IPS-20b (cell line): Measurements from ENCODE around the gene NXPE4.
"Not testable (repeated sequence)": the region's sequence is repeated elsewhere in the genome, so short reads cannot be mapped to it uniquely, and the experiment has no call there.

Experiments
- H3K27ac ChIP-seq: one replicate; pipeline ENCODE4 v1.5.1; 2013; ENCODE audit warnings: low read length
- H3K27me3 ChIP-seq: 2 replicates; pipeline ENCODE4 v1.6.1; 2013; ENCODE audit warnings: mild to moderate bottlenecking, low read length, inconsistent platforms; ENCODE audit not compliant: insufficient read depth
- H3K36me3 ChIP-seq: 2 replicates; pipeline ENCODE4 v1.6.1; 2013; ENCODE audit warnings: low read depth, mild to moderate bottlenecking, inconsistent platforms, low read length, moderate library complexity; ENCODE audit not compliant: insufficient read depth
- H3K4me1 ChIP-seq: 2 replicates; pipeline ENCODE4 v1.6.1; 2013; ENCODE audit warnings: mild to moderate bottlenecking, control low read depth, inconsistent platforms, low read length, moderate library complexity; ENCODE audit not compliant: insufficient read depth
- H3K4me3 ChIP-seq: 2 replicates; pipeline ENCODE4 v1.5.1; 2013; ENCODE audit warnings: mild to moderate bottlenecking, low read length, inconsistent platforms
- H3K9ac ChIP-seq: 2 replicates; pipeline ENCODE4 v1.6.1; 2013; ENCODE audit warnings: low read depth, mild to moderate bottlenecking, inconsistent platforms, low read length, moderate library complexity
- H3K9me3 ChIP-seq: 2 replicates; pipeline ENCODE4 v1.6.1; 2013; ENCODE audit warnings: mild to moderate bottlenecking, low read depth, low read length, inconsistent platforms; ENCODE audit not compliant: insufficient read depth

NXPE4 gene

GRCh38 chr11:114608605-114609004, 13.0 kb upstream of the NXPE4 start:
- peaks cover 97% of the 10 kb centered on the region for H3K9me3 ChIP-seq

GRCh38 chr11:114607753-114608459, 12.3 kb upstream of the NXPE4 start:
- Histone ChIP-seq H3K4me1 (no peaks in the 10 kb centered on the region), H3K4me3 (no peak overlapping the region), H3K9me3 (peaks cover 97% of the 10 kb centered on the region), H3K27me3 (no peaks in the 10 kb centered on the region), H3K27ac (no peak overlapping the region), H3K9ac (no peak overlapping the region), H3K36me3 (no peaks in the 10 kb centered on the region)

More at GRCh38 chr11:114608605-114609004, 13.0 kb upstream of the NXPE4 start:
- not testable (repeated sequence) for H3K27ac ChIP-seq, H3K4me3 ChIP-seq, H3K27me3 ChIP-seq, H3K36me3 ChIP-seq, H3K9ac ChIP-seq, H3K4me1 ChIP-seq

GRCh38 chr11:114606802-114607075, 11.2 kb upstream of the NXPE4 start:
- not testable (repeated sequence) for H3K4me3 ChIP-seq, H3K36me3 ChIP-seq, H3K27ac ChIP-seq, H3K4me1 ChIP-seq, H3K27me3 ChIP-seq, H3K9ac ChIP-seq
- peaks cover 85% of the 10 kb centered on the region for H3K9me3 ChIP-seq

DNA sequence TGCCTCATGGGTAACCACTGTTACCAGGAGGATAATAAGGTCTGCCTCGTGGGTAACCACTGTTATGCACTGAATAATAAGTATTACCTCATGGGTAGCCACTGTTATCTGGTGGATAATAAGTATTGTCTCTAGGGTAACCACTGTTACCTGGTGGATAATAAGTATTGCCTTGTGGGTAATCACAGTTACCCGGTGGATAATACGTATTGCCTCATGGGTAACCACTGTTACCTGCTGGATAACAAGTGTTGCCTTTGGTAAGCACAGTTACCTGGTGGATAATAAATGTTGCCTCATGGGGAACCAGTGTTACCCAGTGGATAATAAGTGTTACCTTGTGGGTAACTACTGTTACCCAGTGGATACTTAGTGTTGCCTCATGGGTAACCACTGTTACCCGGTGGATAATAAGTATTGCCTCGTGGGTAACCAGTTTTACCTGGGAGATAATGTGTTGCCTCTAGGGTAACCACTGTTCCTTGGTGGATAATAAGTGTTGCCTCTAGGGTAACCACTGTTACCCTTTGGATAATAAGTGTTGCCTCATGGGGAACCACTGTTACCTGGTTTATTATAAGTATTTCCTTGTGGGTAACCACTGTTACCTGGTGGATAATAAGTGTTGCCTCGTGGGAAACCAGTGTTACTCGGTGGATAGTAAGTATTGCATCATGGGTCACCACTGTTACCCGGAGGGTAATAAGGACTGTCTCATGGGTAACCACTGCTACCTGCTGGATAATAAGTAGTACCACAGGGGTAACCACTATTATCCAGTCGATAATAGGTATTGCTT, 10.6 kb upstream of the NXPE4 start:
- Histone ChIP-seq H3K9me3 (peaks cover 81% of the 10 kb centered on the region), H3K27me3 (no peaks in the 10 kb centered on the region), H3K27ac (no peak overlapping the region)

GRCh38 chr11:114605370-114605769, 9.8 kb upstream of the NXPE4 start:
- H3K9me3 ChIP-seq, result peaks cover 72% of the 10 kb centered on the region

More for the DNA sequence above, 10.6 kb upstream of the NXPE4 start:
- H3K36me3 ChIP-seq, result no peaks in the 10 kb centered on the region
- H3K4me1 ChIP-seq, result no peaks in the 10 kb centered on the region
- H3K9ac ChIP-seq, result no peak overlapping the region
- no peak overlapping the region for H3K4me3 ChIP-seq

DNA sequence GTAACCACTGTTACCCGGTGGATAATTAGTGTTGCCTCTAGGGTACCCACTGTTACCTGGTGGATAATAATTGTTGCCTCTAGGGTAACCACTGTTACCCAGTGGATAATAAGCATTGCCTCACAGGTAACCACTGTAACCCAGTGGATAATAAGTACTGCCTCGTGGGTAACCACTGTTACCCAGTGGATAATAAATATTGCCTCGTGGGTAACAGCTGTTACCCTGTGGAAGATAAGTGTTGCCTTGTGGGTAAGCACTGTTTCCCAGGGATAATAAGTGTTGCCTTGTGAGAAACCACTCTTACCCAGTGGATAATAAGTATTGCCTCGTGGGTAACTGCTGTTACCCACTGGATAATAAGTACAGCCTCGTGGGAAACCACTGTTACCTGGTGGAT, 9.3 kb upstream of the NXPE4 start:
- Histone ChIP-seq H3K36me3 (no peaks in the 10 kb centered on the region), H3K9me3 (peaks cover 67% of the 10 kb centered on the region), H3K27ac (no peak overlapping the region), H3K27me3 (no peaks in the 10 kb centered on the region), H3K4me3 (no peak overlapping the region), H3K9ac (no peak overlapping the region), H3K4me1 (no peaks in the 10 kb centered on the region)

More at GRCh38 chr11:114605370-114605769, 9.8 kb upstream of the NXPE4 start:
- no peaks in the 10 kb centered on the region for H3K27me3 ChIP-seq
- no peaks in the 10 kb centered on the region for H3K36me3 ChIP-seq
- no peak overlapping the region for H3K27ac ChIP-seq
- no peak overlapping the region for H3K4me3 ChIP-seq
- no peak overlapping the region for H3K9ac ChIP-seq
- no peaks in the 10 kb centered on the region for H3K4me1 ChIP-seq

GRCh38 chr11:114604179-114604813, 8.7 kb upstream of the NXPE4 start:
- Histone ChIP-seq H3K27me3 (no peaks in the 10 kb centered on the region), H3K9ac (no peak overlapping the region), H3K4me3 (no peak overlapping the region), H3K27ac (no peak overlapping the region), H3K9me3 (peaks cover 62% of the 10 kb centered on the region), H3K4me1 (no peaks in the 10 kb centered on the region), H3K36me3 (no peaks in the 10 kb centered on the region)

DNA sequence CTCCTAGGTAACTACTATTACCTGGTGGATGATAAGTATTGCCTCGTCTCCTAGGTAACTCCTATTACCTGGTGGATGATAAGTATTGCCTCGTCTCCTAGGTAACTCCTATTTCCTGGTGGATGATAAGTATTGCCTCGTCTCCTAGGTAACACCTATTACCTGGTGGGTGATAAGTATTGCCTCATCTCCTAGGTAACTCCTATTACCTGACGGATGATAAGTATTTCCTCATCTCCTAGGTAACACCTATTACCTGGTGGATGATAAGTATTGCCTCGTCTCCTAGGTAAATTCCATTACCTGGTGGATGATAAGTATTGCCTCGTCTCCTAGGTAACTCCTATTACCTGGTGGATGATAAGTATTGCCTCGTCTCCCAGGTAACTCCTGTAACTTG, 7.6 kb upstream of the NXPE4 start:
- H3K4me3 ChIP-seq, H3K36me3 ChIP-seq, H3K4me1 ChIP-seq, H3K9ac ChIP-seq, H3K27me3 ChIP-seq, H3K27ac ChIP-seq: not testable (repeated sequence)
- H3K9me3 ChIP-seq, result peaks cover 50% of the 10 kb centered on the region; the same call in 1 of the 2 replicates

GRCh38 chr11:114598461-114598860, 2.9 kb upstream of the NXPE4 start:
- Histone ChIP-seq H3K9ac (no peak overlapping the region), H3K27ac (no peak overlapping the region), H3K4me1 (no peaks in the 10 kb centered on the region), H3K4me3 (no peak overlapping the region), H3K27me3 (no peaks in the 10 kb centered on the region), H3K9me3 (peaks cover 6% of the 10 kb centered on the region; the same call in 1 of the 2 replicates), H3K36me3 (no peaks in the 10 kb centered on the region)

GRCh38 chr11:114596175-114596919, 761 bp upstream of the NXPE4 start:
- Histone ChIP-seq H3K9me3 (no peaks in the 10 kb centered on the region), H3K27me3 (no peaks in the 10 kb centered on the region), H3K9ac (no peak overlapping the region), H3K27ac (no peak overlapping the region), H3K4me1 (no peaks in the 10 kb centered on the region), H3K36me3 (no peaks in the 10 kb centered on the region), H3K4me3 (no peak overlapping the region)

GRCh38 chr11:114594703-114595102, 883 bp downstream of the NXPE4 start:
- H3K27ac ChIP-seq, result no peak overlapping the region
- no peaks in the 10 kb centered on the region for H3K27me3 ChIP-seq
- no peak overlapping the region for H3K4me3 ChIP-seq
- peaks cover 7% of the 10 kb centered on the region for H3K9me3 ChIP-seq
- no peak overlapping the region for H3K9ac ChIP-seq
- H3K36me3 ChIP-seq, result no peaks in the 10 kb centered on the region
- no peaks in the 10 kb centered on the region for H3K4me1 ChIP-seq
